CD4-positive, alpha-beta T cell treated with Interleukin-1 beta for 1 hour (primary cell): ENCODE results near the gene BLOC1S1.

Experiments
- DNase-seq, 2 donors: peaks; one replicate each; pipeline ENCODE4 v3.0.0-alpha.2; 2020 to 2022

The BLOC1S1 gene

GRCh38 chr12:55712700-55713415 lies 3.0 kb upstream of the BLOC1S1 start:
- DNase-seq, result no peak

- no peak for DNase-seq
Observed at GRCh38 chr12:55713721-55714120, 2.1 kb upstream of the BLOC1S1 start.

GRCh38 chr12:55715169-55715764 lies 579 bp upstream of the BLOC1S1 start:
- no peak for DNase-seq

- no peak for DNase-seq
Observed at GRCh38 chr12:55716582-55716957, 724 bp downstream of the BLOC1S1 start.

GRCh38 chr12:55717011-55718007 lies 1.5 kb downstream of the BLOC1S1 start:
- no peak for DNase-seq

- DNase-seq, result no peak
Observed at GRCh38 chr12:55718015-55718414, 2.2 kb downstream of the BLOC1S1 start.

- no peak for DNase-seq
Observed at GRCh38 chr12:55718624-55719275, 2.9 kb downstream of the BLOC1S1 start.

- DNase-seq, result no peak
Observed at GRCh38 chr12:55719371-55719770, 3.5 kb downstream of the BLOC1S1 start.

- DNase-seq, result no peak
Observed at GRCh38 chr12:55720071-55720564, 4.3 kb downstream of the BLOC1S1 start, which contains the start of gene RDH5. RDH5 (plus strand) TSS chr12:55720393; CDS start chr12:55721185, 792 bp downstream.

- peak in 1 of 2 donors; percentile 24 for DNase-seq
Observed at GRCh38 chr12:55720894-55721444, 5.1 kb downstream of the BLOC1S1 start.

- no peak for DNase-seq
Observed at GRCh38 chr12:55721601-55722213, 5.9 kb downstream of the BLOC1S1 start.

GRCh38 chr12:55722948-55723347 lies 7.1 kb downstream of the BLOC1S1 start:
- DNase-seq, result no peak

- no peak for DNase-seq
Observed at GRCh38 chr12:55723516-55724225, 7.8 kb downstream of the BLOC1S1 start.

GRCh38 chr12:55724226-55724939 lies 8.5 kb downstream of the BLOC1S1 start:
- peak; percentile 74 to 75 for DNase-seq

- DNase-seq, result no peak
Observed at GRCh38 chr12:55724940-55725309, 9.1 kb downstream of the BLOC1S1 start.

GRCh38 chr12:55725556-55725955 lies 9.7 kb downstream of the BLOC1S1 start:
- no peak for DNase-seq

GRCh38 chr12:55726971-55727370 lies 11.1 kb downstream of the BLOC1S1 start:
- no peak for DNase-seq

GRCh38 chr12:55727643-55728185 lies 11.9 kb downstream of the BLOC1S1 start:
- no peak for DNase-seq

- peak in 1 of 2 donors; percentile 29 for DNase-seq
Observed at GRCh38 chr12:55728186-55728938, 12.5 kb downstream of the BLOC1S1 start.
